ENCODE data around the gene SLC40A1.

- TF ChIP-seq CTCF (IDR thresholded peaks at IDR 0.05): no peak
- no peak for TF ChIP-seq POLR2A (IDR thresholded peaks at IDR 0.05)
These were observed 20.5 kb upstream of the SLC40A1 start for GRCh38 chr2:189601043-189601442.
